ENCODE results near the gene STAU1.
"Not testable (repeated sequence)": the region's sequence is repeated elsewhere in the genome, so short reads cannot be mapped to it uniquely, and the experiment has no call there.

DNA sequence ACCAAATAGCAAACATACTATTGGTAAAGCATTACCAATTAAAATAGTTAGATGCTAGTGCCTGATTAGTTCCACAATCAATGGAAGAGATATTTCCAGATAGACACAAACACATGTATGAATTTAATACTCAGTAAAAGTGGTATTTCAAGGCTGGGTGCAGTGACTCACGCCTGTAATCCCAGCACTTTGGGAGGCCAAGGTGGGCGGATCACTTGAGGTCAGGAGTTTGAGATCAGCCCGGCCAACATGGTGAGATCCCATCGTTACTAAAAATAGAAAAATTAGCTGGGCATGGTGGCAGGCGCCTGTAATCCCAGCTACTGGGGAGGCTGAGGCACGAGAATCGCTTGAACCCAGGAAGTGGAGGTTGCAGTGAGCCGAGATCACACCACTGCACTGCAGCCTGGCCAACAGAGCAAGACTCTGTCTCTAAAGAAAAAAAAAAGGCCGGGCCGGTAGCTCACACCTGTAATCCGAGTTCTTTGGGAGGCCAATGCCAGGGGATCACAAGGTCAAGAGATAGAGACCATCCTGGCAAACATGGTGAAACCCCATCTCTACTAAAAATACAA lies 4.9 kb upstream of the STAU1 start:
- not testable (repeated sequence) for TF ChIP-seq POLR2A, POLR2AphosphoS5, TAF1 (IDR thresholded peaks at IDR 0.05; ENCODE audit: low read depth, low read length)

All from GM12891 (cell line).